Myocyte (in vitro differentiated cells): ENCODE measurements around the gene NUDT15. TPM values are rescaled to one million over a fixed set of nuclear protein-coding genes. Genes with fewer than 3 reads are reported as not detected.
"Not testable (repeated sequence)": the region's sequence is repeated elsewhere in the genome, so short reads cannot be mapped to it uniquely, and the experiment has no call there.

Source experiments
- DNase-seq: peaks from one replicate; pipeline ENCODE4 v3.0.0-alpha.2; 2012; ENCODE audit warnings: low read depth
- polyA plus RNA-seq: library from polyadenylated mRNA; unstranded; fragments of >200 nt; gene quantifications from one replicate; pipeline ENCODE4 v1.2.1, GENCODE V29; 2012; ENCODE audit warnings: missing spikeins
- total RNA-seq: library from RNA; depleted of rRNA; stranded (reverse); fragments of >200 nt; gene quantifications from 2 replicates; pipeline ENCODE4 v1.2.3, GENCODE V29; 2014

Gene NUDT15
- 16.8 and 17.3 TPM in 2 replicates for total RNA-seq
- polyA plus RNA-seq = 7.5 TPM

DNA sequence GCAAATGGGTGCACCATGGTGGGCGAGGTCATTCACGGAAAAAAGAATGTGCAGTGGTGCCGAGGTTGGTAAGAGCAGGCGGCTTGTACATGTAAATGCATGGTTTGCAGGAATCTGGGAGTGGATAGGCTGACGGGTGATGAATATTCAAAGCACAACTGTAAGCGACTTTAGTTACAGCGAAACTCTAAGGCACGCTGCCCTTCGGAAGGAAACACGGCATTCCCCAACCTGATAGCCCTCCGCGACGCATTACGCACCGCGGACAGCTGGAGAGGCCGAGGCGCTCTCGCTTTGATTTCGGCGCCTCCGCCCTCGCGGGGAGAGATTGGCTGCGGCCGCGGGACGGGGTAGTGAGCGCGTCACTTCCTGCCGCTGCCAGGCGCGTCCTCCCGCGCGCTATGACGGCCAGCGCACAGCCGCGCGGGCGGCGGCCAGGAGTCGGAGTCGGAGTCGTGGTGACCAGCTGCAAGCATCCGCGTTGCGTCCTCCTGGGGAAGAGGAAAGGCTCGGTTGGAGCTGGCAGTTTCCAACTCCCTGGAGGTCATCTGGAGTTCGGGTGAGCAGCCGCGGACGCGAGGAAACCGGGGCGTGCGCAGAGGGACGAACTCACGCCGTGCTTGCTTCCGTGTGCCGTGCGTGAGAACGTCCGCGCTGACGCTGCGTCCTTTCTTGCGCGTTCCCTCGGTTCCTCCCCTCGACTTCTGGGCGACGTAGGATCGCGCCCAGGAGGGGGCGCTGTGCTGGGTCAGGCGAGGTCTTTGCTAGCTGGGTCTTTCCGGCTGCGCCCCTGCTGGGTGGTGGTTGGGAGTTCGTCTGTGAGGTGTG lies at the start of gene NUDT15:
Gene NUDT15 (plus strand): TSS at position 381 of the 828 bp plus-strand sequence. CDS start 21 bp downstream, at position 402.
- DNase-seq = peak; percentile 97

DNA sequence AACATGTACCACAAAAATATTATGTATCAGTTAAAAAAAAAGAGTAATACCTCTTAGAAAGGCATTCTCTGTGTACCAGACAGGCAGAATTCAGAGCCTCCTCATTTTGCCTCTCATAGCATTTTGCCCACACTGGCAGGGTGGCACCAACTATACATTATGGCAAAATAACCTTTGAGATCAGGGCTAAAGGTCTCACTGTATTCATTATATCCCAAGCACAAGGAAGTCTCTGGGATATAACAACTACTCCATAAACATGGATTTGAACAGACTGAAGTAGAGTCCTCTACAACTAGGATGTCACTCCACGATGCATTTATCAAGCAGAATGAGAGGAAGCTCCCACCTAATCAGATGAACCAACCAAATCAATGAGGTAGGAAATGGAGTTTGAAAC lies 47.1 kb upstream of the NUDT15 start:
- no peak for DNase-seq

DNA sequence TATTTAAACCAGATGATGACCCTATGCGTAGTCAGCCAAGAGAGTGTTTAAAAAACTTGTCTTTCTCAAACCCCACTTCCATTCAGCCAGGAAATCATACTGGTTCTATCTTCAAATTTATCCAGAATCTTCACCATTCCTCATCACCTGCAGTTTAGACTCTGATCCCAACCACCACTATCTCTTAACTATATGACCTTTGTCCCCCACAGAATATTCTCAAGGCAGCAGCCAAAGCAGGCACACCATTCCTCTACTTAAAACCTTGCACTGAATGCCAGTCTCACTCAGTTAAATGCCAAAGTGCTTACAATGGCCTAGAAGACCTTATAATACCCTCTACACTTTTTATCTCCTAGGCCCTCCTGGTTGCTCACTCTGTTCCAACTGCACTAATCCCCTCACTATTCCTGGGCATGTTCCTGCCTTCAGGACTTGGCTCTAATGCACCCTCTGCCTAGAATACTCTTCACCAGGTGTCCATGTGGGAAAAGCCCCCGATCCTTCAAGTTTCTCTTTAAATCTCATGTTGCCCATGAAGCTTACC lies 46.5 kb upstream of the NUDT15 start:
- DNase-seq = no peak

DNA sequence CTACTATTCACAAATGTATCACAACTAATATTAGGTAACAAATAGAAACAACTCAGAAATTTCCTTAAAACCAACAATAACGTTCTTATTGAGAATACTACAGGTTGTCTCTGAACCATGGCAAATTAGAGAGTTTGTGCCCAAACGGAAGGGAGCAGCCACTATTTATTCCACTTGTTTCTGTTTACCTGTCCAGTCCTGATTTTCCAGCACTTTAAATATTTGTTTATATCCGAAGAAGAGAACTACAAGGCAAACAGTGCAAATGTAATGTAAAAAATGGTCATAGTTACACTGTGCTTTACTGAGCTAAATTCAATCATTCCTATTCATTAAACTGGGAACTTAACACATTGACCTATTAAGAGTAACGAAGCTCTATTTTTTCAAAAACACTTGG lies 45.7 kb upstream of the NUDT15 start:
- DNase-seq = no peak

DNA sequence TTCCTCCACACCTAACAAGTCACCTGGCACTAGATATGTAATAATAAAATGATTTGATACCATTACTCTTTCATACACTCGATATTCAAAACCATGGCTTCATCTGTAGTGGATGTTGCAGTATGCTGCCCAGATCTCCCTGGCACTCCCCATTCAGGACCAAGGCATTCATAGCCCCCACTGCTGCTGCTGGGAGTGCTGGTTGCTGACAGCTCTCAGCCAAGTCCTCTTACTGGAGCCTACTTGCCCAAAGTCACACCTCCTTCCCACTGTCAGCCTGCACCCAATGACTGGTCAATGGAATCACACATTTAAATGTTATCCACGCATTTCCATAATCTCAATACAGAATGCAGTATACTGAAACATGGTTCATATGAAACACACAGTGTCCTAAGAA lies 40.1 kb upstream of the NUDT15 start:
- no peak for DNase-seq

DNA sequence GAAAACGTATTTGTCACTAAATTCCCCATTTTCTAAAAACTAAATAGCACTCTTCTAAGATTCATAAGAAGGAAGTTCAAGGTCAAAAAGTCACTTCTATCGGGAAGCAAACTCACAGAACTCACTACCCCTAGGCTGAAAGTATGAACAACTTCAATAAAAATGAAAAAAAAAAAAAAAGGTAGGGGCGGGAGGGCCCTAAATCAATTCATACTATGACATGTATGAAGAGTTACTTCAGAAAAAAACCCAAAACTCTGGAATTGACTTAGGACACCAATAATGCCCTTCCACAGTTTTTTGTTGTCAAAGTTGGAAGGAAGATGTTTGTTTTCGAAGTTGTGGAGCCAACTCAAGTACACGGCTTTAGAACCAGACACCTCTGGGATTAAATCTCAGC lies 37.6 kb upstream of the NUDT15 start:
- DNase-seq = no peak

DNA sequence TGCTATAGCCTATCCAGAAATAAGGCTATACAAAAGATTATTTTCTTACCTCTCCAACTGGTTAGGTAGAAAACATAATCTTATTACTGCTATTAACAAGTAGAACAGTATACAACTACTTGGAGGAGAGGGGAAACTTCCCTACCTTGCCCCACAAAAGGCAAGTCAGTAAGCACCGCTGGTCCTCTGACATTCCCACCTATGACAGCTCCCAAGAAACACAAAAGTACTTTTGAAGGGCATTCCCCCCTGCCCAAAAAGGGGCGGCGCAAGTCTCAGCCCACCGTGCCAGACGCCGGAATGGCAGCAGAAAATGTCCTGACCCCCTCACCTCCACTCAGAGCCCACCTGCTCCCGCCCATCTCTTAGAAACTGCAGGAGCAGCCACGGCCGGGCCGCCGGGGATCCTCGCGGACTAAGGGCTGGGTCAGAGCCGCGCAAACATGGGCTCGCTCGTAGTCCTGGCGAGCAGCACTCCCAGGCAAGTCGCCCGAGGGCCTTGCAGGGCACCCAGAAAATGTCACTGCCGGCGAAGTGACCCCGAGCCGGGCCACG lies 36.9 kb upstream of the NUDT15 start:
- DNase-seq = no peak

DNA sequence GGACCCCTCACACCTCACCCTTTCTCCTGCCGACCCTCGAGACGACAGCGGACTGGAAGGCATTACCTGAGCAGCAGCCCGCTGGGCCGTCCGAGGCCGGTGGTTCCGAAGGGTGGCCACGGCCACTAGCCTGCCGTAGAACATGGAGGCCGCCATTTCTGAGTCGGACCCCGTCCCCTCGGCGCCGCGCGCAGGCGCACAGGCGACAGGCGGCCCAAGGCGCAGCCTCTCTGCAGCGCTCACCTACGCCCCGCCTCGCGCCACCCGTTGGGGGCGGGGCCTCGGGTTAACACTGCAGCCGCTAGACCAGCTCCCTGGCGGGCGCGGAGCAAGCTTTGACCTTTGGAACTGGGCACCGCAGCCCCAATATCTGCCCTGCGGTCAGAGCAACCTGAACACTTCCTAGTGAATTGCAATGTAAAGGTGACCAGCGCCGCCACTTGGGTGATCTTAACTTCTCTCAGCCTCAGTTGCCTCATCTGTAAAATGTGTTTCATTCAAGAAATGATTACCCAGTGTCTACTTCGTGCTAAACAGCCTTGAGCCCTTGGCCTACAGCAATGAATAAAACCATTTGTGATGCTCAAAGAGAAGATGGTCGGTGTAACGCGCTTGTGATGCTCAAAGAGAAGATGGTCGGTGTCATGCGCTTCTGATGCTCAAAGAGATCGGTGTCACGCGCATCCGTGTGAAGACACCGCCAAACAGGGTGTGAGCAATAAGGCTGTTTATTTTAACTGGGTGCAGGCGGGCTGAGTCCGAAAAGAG lies 36.2 kb upstream of the NUDT15 start, which contains the start of gene SUCLA2:
Gene SUCLA2 (minus strand): TSS at position 160 of the 768 bp plus-strand sequence. CDS start 4 bp downstream, at position 156.
- DNase-seq = peak; percentile 93

DNA sequence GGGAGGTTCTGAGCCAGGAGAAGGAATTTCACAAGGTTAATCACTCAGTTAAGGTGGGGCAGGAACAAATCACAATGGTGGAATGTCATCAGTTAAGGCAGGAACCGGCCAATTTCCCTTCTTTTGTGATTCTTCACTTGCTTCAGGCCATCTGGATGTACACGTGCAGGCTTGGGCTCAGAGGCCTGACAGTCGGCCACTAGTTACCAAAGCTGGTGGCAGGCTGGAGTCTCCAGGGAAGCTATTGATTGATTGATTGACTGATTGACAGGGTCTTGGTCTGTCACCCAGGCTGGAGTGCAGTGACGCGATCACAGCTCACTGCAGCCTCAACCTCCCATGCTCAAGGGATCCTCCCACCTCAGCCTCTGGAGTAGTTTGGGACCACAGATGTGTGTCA lies 35.5 kb upstream of the NUDT15 start:
- DNase-seq = not testable (repeated sequence)

DNA sequence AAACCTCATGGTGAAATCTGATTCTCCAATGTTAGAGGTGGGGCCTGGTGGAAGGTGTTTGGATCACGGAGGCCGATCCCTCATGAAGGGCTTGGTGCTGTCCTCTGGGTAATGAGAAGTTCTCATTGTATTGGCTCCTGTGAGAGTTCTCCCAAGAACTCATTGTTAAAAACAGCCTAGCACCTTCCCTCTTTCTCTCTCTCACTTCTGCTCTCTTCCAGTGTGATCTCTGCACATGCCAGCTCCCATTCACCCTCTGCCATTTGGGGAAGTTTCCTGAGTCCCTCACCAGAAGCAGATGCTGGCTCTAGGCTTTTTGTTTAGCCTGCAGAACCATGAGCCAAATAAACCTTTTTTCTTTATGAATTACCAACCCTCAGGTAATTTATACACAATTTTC lies 33.3 kb upstream of the NUDT15 start:
- DNase-seq = no peak

DNA sequence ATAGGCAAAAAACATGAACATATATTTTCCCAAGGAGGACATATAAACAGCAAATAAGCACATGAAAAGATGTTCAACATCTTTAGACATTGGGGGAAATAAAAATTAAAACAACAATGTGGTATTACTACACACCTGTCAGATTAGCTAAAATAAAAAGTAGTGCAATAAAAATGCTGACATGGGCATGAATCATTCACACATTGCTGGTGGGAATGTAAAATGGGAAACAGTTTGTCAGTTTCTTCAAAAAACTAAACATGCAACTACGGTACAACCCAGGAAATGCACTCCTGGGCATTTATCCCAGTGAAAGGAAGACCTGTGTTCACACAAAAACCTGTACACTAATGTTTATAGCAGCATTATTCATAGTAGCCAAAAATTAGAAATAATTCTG lies 31.1 kb upstream of the NUDT15 start:
- no peak for DNase-seq

DNA sequence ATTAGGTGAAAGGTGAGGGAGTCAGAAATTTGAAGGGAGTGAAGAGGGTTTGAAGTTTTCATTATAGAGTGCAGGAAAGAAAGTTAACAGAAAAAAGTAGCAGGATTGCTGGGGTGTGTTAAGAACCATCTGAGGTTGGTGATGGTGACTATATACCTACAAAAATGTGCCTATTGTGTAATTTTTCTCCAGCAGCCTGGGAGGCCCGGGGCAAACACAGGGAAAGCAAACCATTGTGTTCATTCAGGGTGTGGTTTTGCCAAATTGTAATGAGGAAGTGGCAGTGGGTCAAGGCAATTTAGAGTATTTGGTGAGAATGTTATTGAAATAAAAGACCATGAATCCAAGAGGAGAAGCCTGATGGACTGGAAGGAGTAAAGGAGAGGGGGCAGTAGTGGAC lies 28.2 kb upstream of the NUDT15 start:
- peak; percentile 27 for DNase-seq

DNA sequence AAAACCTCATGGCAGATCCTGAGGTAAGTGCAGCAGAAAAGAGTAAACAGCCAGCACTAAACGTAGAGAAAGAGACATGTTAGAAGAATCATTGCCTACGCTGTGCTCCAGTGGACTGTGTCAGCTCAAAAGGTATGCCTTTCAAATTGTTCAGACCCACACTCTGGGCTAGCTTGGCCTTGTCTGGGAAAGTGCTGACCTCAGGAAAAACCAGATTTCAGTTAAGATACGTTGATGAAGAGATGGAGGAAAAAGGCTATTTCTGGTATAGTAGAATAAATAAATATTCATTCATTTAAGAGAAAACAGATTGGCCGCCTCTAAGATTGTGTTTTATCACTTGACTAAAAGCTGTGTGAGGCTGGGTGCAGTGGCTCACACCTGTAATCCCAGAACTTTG lies 26.8 kb upstream of the NUDT15 start:
- DNase-seq = no peak

DNA sequence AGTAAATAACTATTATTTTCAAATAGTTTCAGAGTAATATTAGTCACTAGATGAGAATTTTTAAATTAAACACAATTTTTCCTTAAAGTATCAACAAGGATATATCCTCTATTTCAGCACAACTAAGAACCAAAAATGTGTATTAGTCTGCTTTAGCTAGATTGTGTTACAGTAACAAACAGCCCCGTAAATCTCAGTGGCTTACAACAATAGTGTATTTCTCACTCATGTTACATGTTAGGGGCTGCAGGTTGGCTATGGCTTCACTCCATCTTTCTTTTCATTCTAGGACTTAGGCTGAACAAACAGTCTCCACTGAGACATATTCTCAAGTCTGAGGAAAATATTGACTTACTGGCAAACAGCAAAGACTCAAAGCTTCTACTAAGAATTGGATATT lies 24.9 kb upstream of the NUDT15 start:
- no peak for DNase-seq

DNA sequence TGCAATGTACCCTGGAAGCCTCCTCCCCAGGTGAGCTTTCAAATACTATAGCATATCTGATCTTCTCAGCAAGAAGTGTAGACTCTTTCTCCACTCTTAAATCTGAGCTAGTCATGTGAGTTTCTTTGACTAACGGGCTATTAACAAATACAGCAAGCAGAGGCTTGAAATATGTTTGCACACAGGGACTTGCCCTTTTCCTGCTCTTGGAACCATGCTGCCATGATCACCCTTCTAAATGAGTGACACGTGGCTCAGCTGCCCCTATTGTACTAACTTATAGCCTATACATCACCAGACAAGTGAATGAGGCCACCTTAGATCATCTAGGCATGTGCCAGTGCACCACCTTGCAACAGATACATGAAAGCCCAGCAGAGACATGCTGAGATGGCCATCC lies 23.2 kb upstream of the NUDT15 start:
- DNase-seq = no peak

DNA sequence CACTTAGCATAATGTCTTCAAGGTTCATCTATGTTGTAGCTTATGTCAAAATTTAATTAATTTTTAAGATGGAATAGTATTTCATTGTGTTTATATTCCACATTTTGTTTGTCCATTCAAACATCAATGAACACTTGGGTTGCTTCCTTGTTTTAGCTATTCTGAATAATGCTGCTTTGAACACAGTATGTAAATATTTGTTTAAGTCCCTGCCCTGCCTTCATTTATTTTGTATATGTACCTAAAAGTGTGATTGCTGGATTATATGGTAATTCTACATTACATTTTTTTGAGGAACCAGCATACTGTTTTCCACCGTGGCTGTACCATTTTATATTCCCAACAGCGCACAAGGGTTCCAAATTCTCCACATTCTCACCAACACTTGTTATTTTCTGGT lies 18.9 kb upstream of the NUDT15 start:
- no peak for DNase-seq

DNA sequence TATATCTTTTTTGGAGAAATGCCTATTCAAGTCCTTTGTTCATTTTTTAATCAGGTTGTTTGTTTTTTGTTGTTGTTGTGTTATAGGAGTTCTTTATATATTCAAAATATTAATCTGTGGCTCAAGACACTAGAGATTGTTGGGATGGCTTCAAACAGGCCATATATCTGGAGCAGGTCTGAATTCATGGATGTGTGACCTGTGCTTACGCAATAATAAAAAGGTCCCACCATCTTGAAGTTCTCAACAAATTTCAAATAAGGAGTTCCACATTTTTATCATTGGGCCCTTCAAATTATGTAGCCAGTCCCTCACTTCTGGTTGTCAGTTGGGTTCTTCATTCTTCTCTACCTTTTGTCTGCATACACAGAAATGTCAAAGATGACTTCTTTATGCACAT lies 17.7 kb upstream of the NUDT15 start:
- DNase-seq = no peak

DNA sequence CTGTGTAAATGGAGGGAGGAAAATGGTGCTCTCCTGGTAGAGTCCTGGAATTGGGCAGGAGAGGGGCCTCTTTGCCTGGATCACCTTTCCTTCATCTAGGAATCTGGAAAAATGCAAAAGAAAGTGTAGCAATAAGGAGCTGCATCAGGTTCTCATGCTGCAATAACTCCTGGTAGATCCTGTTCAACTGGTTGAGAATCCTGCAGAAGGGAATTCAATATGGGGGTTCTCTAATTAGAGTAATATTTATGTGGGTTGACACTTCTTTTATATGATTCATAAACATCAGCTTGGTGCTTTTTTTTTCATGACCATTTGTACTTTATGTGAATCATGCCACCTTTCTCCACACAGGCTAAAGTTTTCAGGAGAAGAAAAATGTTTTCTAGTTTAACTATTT lies 9.5 kb upstream of the NUDT15 start:
- no peak for DNase-seq

DNA sequence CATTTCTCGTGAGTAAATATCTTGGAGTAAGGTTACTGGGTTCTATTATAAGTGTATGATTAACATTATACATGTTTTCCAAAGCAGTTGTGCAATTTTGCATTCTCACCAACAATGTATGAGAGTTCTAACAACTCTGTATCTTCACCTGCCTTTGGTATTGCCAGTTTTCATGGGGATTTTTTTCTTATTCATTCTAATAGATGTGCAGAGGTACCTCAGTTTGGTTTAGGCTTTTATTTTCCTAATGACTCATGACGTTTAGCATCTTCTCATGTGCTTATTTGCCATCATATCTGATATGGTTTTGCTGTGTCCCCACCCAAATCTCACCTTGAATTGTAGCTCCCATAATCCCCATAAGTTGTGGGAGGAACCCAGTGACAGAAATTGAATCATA lies 7.7 kb upstream of the NUDT15 start:
- no peak for DNase-seq

DNA sequence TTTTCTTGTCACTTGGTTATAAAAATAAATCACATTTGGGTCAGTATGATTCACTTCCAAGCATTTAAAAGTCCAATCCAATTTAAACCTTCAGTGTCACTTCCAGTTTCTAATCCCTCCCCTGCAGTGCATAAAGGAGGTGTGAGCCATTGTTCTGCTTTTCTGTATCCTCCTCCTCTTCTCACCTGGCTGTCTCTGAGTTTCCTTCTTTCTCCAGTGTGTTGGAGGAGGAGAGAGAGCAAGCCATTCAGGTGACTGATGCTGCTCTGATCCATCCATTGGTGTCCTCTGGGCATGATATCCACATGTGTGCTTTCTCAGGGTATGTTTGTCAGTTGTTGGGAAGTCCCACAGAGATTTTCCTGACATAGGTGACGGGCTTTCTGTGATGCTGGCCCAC lies 1.2 kb downstream of the NUDT15 start:
- DNase-seq = no peak

DNA sequence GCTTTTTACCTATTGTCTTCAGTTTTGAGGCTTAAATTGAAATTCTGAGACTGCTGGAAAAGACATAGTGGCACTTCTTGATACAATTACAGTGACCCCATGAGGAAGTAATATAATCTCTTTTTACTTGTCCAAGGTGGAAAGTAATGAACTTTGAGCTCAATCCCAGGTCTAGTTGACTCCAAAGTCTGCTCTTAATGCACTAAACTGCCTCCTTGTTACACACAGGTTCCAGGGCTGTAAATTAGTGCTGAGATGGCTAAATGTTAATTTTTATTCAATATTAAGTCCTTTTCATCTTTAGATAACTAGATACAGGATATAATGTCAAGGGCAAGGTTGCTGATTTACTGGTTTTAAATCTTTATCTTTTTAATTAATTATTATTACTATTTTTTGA lies 2.5 kb downstream of the NUDT15 start:
- DNase-seq = no peak

DNA sequence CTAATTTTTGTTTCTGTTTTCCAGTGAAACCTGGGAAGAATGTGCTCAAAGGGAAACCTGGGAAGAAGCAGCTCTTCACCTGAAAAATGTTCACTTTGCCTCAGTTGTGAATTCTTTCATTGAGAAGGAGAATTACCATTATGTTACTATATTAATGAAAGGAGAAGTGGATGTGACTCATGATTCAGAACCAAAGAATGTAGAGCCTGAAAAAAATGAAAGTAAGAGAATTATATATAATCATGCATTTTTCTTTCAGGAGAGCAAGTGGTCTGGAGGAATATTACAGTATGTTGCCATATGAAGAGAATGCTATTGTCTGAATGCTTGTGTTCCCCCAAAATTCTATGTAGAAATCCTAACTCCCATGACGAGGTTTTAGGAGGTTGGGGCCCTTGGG lies 3.4 kb downstream of the NUDT15 start:
- DNase-seq = no peak
